PC-3 (cell line): Measurements from ENCODE around the gene EIF2B4.

Source experiments
- EZH2 ChIP-seq: fragments of 300-600 bp; sonication (generic); IDR thresholded peaks from one replicate; pipeline ENCODE4 v1.6.1; 2017; ENCODE audit warnings: antibody characterized with exemption, mild to moderate bottlenecking, low read length; ENCODE audit not compliant: unreplicated experiment
- TF ChIP-seq, protein P1 (sequence below): fragments of 300-600 bp; sonication (generic); conservative IDR thresholded peaks from 2 replicates; pipeline ENCODE4 v1.5.1; 2017; ENCODE audit warnings: antibody characterized with exemption, low read depth, mild to moderate bottlenecking, low read length

DNA sequence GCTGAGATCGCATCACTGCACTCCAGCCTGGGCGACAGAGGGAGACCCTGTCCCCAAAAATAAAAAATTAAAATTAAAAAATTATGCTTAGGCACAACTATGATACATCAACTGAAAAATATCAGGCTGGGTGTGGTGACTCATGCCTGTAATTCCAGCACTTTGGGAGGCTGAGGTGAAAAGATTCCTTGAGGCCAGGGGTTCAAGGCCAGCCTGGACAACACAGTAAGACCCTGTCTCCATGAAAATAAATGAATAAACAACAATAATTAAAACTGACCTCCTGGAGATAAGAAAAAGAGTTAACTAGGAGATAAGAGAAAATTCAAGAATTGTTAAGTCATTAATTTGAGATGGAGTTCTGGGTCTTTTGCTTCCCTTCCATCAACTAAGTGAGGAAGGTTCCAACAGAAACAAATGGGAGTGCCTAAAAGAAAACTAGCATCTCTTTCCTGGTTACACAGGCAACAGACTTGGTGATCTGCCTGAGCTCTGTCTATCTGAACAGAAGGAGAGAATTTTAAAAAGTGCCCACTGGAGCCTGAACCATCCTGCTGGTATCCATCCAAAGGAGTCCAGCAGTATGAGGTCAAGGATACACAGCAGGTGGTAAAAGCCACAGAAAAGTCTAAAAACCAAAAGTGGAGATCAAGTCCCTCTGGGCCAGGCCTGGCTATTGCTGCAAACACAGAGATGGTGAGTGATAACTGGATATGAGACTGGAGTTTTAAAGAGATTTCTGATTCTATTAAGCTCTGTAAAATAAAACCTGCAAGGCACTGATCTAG is 30.4 kb upstream of the EIF2B4 start:
- TF ChIP-seq, protein P1, sequence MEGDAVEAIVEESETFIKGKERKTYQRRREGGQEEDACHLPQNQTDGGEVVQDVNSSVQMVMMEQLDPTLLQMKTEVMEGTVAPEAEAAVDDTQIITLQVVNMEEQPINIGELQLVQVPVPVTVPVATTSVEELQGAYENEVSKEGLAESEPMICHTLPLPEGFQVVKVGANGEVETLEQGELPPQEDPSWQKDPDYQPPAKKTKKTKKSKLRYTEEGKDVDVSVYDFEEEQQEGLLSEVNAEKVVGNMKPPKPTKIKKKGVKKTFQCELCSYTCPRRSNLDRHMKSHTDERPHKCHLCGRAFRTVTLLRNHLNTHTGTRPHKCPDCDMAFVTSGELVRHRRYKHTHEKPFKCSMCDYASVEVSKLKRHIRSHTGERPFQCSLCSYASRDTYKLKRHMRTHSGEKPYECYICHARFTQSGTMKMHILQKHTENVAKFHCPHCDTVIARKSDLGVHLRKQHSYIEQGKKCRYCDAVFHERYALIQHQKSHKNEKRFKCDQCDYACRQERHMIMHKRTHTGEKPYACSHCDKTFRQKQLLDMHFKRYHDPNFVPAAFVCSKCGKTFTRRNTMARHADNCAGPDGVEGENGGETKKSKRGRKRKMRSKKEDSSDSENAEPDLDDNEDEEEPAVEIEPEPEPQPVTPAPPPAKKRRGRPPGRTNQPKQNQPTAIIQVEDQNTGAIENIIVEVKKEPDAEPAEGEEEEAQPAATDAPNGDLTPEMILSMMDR: no peak
- no peak for TF ChIP-seq EZH2
